Measurements from ENCODE around the gene METTL14. TPM values are rescaled to one million over a fixed set of nuclear protein-coding genes. Genes with fewer than 3 reads are reported as not detected.

METTL14 gene
- total RNA-seq, 1 experiment from 2014 or later = 53.8 TPM

DNA sequence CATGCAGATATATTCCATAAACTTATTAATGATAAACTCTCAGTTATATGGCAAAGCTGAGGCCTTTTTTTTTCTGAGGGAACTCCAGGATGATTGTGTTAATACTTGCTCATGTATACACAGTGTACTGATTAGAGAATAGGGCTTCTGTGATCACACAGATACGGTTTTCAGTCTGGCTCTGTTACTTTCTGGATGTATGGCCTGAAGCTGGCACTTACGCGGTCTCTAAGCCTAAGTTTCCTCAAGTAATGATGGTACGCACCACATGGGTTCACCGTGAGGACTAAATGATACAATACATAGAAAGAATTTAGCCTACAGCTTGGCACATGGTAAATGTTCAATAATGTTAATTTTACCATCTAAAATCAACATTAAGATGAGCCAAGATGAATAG is 77.0 kb downstream of the METTL14 start:
- no peak overlapping the region for H3K9ac ChIP-seq (ENCODE audit: low read length)
- CTCF ChIA-PET = interaction anchor here (1.0 kb wide), 2 partner anchors 10 to 20 kb away, joined by 3 read pairs; no protein-coding TSS in a partner anchor
- H3K4me3 ChIP-seq (replicated peaks in 1 of 2; ENCODE audit: low read depth in 1 of 2, low read length in 2 of 2) = no peak overlapping the region
- H3K36me3 ChIP-seq (ENCODE audit: control insufficient read depth in 1 of 2, insufficient read depth in 2 of 2, low read length in 2 of 2) = peaks cover 0 to 7% of the 10 kb centered on the region in 2 experiments; a peak in 2 of 4 replicates
- intact Hi-C loops (cut with micrococcal nuclease) = no loop called here
- H3K9me3 ChIP-seq (ENCODE audit: control insufficient read depth in 1 of 2, insufficient read depth in 1 of 2, low read depth in 1 of 2, low read length in 2 of 2) = no peaks in the 10 kb centered on the region
- H3K4me1 ChIP-seq (ENCODE audit: control insufficient read depth in 1 of 2, insufficient read depth in 2 of 2, low read length in 2 of 2) = peaks cover 5 to 9% of the 10 kb centered on the region in 2 experiments; a peak in 3 of 4 replicates
- POLR2A ChIA-PET = no interaction called here
- TF ChIP-seq POLR2AphosphoS5 (IDR thresholded peaks at IDR 0.05; ENCODE audit: low read depth, low read length) (no peak), ZFX (IDR thresholded peaks at IDR 0.05) (no peak), ZNF274 (IDR thresholded peaks at IDR 0.05; ENCODE audit: low read depth, low read length) (no peak), FOSL1 (IDR thresholded peaks at IDR 0.05; ENCODE audit: low read depth) (no peak), RAD21 (IDR thresholded peaks at IDR 0.05; ENCODE audit: low read depth) (no peak), SIN3A (IDR thresholded peaks at IDR 0.05; ENCODE audit: low read depth) (no peak), TCF7L2 (IDR thresholded peaks at IDR 0.05; ENCODE audit: borderline replicate concordance, extremely low read depth, insufficient read depth, insufficient read length) (no peak), JUND (IDR thresholded peaks at IDR 0.05) (no peak), EZH2 (IDR thresholded peaks at IDR 0.05) (no peak)
- H4K20me1 ChIP-seq (ENCODE audit: insufficient read depth) = no peaks in the 10 kb centered on the region
- BruUV-seq (replicated peaks) = no TSS peak
- no peak overlapping the region for H3K4me2 ChIP-seq (ENCODE audit: low read length)
- RAD21 ChIA-PET (ENCODE audit: low non-redundant PET in 1 of 2, low total read pairs in 2 of 2, uncharacterized antibody in 2 of 2, unreplicated experiment in 2 of 2) = no interaction called here
- H3K79me2 ChIP-seq (ENCODE audit: insufficient read depth, low read length) = no peaks in the 10 kb centered on the region
- ATAC-seq (no peak), DNase-seq (ENCODE audit: low read depth, low spot score) (no peak)
- no peak overlapping the region for H3K27ac ChIP-seq (ENCODE audit: low read depth, low read length)
- H3K27me3 ChIP-seq (ENCODE audit: insufficient read depth, low read length) = no peaks in the 10 kb centered on the region
- H3K9me2 ChIP-seq (ENCODE audit: insufficient read depth) = no peaks in the 10 kb centered on the region
- no peak overlapping the region for H2AFZ ChIP-seq (ENCODE audit: low read depth, low read length, poor library complexity, severe bottlenecking)

- POLR2A ChIA-PET = no interaction called here
- Histone ChIP-seq H3K9ac (ENCODE audit: low read length) (no peak overlapping the region), H3K9me2 (ENCODE audit: insufficient read depth) (no peaks in the 10 kb centered on the region), H2AFZ (ENCODE audit: low read depth, low read length, poor library complexity, severe bottlenecking) (no peak overlapping the region), H3K36me3 (ENCODE audit: control insufficient read depth in 1 of 2, insufficient read depth in 2 of 2, low read length in 2 of 2) (peaks cover 0 to 7% of the 10 kb centered on the region in 2 experiments; a peak in 2 of 4 replicates), H3K27me3 (ENCODE audit: insufficient read depth, low read length) (no peaks in the 10 kb centered on the region), H3K4me1 (ENCODE audit: control insufficient read depth in 1 of 2, insufficient read depth in 2 of 2, low read length in 2 of 2) (peaks cover 5 to 9% of the 10 kb centered on the region in 2 experiments; a peak in 3 of 4 replicates), H3K4me2 (ENCODE audit: low read length) (no peak overlapping the region), H3K79me2 (ENCODE audit: insufficient read depth, low read length) (no peaks in the 10 kb centered on the region), H3K27ac (ENCODE audit: low read depth, low read length) (no peak overlapping the region), H4K20me1 (ENCODE audit: insufficient read depth) (no peaks in the 10 kb centered on the region), H3K9me3 (ENCODE audit: control insufficient read depth in 1 of 2, insufficient read depth in 1 of 2, low read depth in 1 of 2, low read length in 2 of 2) (no peaks in the 10 kb centered on the region), H3K4me3 (replicated peaks in 1 of 2; ENCODE audit: low read depth in 1 of 2, low read length in 2 of 2) (no peak overlapping the region)
- CTCF ChIA-PET = interaction anchor here (1.0 kb wide), 1 partner anchor 9 kb away, joined by 3 read pairs; no protein-coding TSS in a partner anchor
- ATAC-seq (no peak), DNase-seq (ENCODE audit: low read depth, low spot score) (no peak)
- BruUV-seq (replicated peaks) = no TSS peak
- intact Hi-C loops (cut with micrococcal nuclease) = no loop called here
- RAD21 ChIA-PET (ENCODE audit: low non-redundant PET in 1 of 2, low total read pairs in 2 of 2, uncharacterized antibody in 2 of 2, unreplicated experiment in 2 of 2) = no interaction called here
- no peak for TF ChIP-seq RAD21 (IDR thresholded peaks at IDR 0.05; ENCODE audit: low read depth)
- TF ChIP-seq ZFX (IDR thresholded peaks at IDR 0.05) = no peak
- no peak for TF ChIP-seq SP1 (IDR thresholded peaks at IDR 0.05; ENCODE audit: low read depth)
- no peak for TF ChIP-seq ZNF274 (IDR thresholded peaks at IDR 0.05; ENCODE audit: low read depth, low read length)
- TF ChIP-seq POLR2AphosphoS5 (IDR thresholded peaks at IDR 0.05; ENCODE audit: low read depth, low read length) = no peak
- no peak for TF ChIP-seq CBX3 (IDR thresholded peaks at IDR 0.05; ENCODE audit: low read depth)
- no peak for TF ChIP-seq EZH2 (IDR thresholded peaks at IDR 0.05)
- TF ChIP-seq CTCF (IDR thresholded peaks at IDR 0.05 in 2 of 3, conservative IDR thresholded peaks at IDR 0.05 in 1 of 3; ENCODE audit: borderline replicate concordance in 1 of 3, insufficient read depth in 1 of 3, low read depth in 2 of 3, low read length in 2 of 3) = no peak
- TF ChIP-seq SRF (IDR thresholded peaks at IDR 0.05; ENCODE audit: low read depth) = no peak
- no peak for TF ChIP-seq ZBTB33 (IDR thresholded peaks at IDR 0.05; ENCODE audit: extremely low read depth, insufficient replicate concordance, low read length)
- TF ChIP-seq, protein P1, sequence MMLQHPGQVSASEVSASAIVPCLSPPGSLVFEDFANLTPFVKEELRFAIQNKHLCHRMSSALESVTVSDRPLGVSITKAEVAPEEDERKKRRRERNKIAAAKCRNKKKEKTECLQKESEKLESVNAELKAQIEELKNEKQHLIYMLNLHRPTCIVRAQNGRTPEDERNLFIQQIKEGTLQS (IDR thresholded peaks at IDR 0.05) = no peak
These were observed 77.7 kb downstream of the METTL14 start for GRCh38 chr4:118762730-118763477.

All from HCT116 (cell line).